HS-5 (cell line): ENCODE measurements around the gene ERCC6L.

Source experiments
- DNase-seq: peaks from one replicate; pipeline ENCODE4 v3.0.0-alpha.2; 2012; ENCODE audit warnings: low read depth

Gene ERCC6L

GRCh38 chrX:72159769-72160168 is 79.1 kb downstream of the ERCC6L start:
- no peak for DNase-seq

- DNase-seq = no peak
Observed at GRCh38 chrX:72158773-72159172, 80.1 kb downstream of the ERCC6L start.
